H1 (cell line): ENCODE results near the gene ZNF512.

Source experiments
- BRCA1 ChIP-seq: IDR thresholded peaks from 2 replicates; pipeline ENCODE4 v1.6.1; 2012; ENCODE audit warnings: low read depth, low read length, improper control_type of control experiment
- CBX5 ChIP-seq: fragments of 300-800, 300-1000 bp; sonication (generic); IDR thresholded peaks from 2 replicates; pipeline ENCODE4 v1.7.1; 2016; ENCODE audit warnings: antibody characterized with exemption, low read length, low read depth
- CEBPB ChIP-seq: IDR thresholded peaks from 2 replicates; pipeline ENCODE4 v1.6.1; 2012; ENCODE audit warnings: low read depth, low read length
- CTCF ChIP-seq, 3 experiments: IDR thresholded peaks; 1 replicate in 2 of 3; 2 replicates in 1 of 3; pipeline versions ENCODE4 v1.5.1 to v1.6.1; 2011; ENCODE audit warnings: low read length in 3 of 3, mild to moderate bottlenecking in 3 of 3, inconsistent platforms in 2 of 3, low read depth in 1 of 3, moderate library complexity in 1 of 3; ENCODE audit not compliant: insufficient read depth in 1 of 3; ENCODE audit errors: control extremely low read depth in 1 of 3
- POLR2A ChIP-seq, 2 experiments: IDR thresholded peaks; 1 replicate in 1 of 2; 2 replicates in 1 of 2; pipeline ENCODE4 v1.6.1; 2011; ENCODE audit warnings: low read depth in 2 of 2, low read length in 2 of 2, mild to moderate bottlenecking in 2 of 2; ENCODE audit errors: control extremely low read depth in 1 of 2
- RNF2 ChIP-seq: fragments of 200-900, 300-1000 bp; sonication (generic); IDR thresholded peaks from 2 replicates; pipeline ENCODE4 v1.7.1; 2016; ENCODE audit warnings: borderline replicate concordance, low read depth, mild to moderate bottlenecking, antibody characterized with exemption, low read length; ENCODE audit not compliant: poor library complexity, severe bottlenecking; ENCODE audit errors: missing control alignments
- SRF ChIP-seq: IDR thresholded peaks from 2 replicates; pipeline ENCODE4 v1.6.1; 2011; ENCODE audit warnings: mild to moderate bottlenecking, low read depth, low read length, moderate library complexity

- TF ChIP-seq CTCF (IDR thresholded peaks at IDR 0.05; ENCODE audit: control extremely low read depth in 1 of 3, insufficient read depth in 1 of 3, low read depth in 1 of 3, low read length in 3 of 3) (no peak), POLR2A (IDR thresholded peaks at IDR 0.05; ENCODE audit: control extremely low read depth in 1 of 2, low read depth in 2 of 2, low read length in 2 of 2) (no peak), RNF2 (no peak), SRF (no peak), CEBPB (no peak), CBX5 (no peak), BRCA1 (no peak)
Measured at GRCh38 chr2:27651056-27651455, 68.2 kb downstream of the ZNF512 start.
